ENCODE results near the gene TFR2. TPM values are rescaled to one million over a fixed set of nuclear protein-coding genes. Genes with fewer than 3 reads are reported as not detected.

The TFR2 gene
- total and polyA plus RNA-seq, 2 of the 13 experiments (the other 11 are each of a cell fraction or from before 2014, with no cell fraction given), result 36.9 to 64.2 TPM

DNA sequence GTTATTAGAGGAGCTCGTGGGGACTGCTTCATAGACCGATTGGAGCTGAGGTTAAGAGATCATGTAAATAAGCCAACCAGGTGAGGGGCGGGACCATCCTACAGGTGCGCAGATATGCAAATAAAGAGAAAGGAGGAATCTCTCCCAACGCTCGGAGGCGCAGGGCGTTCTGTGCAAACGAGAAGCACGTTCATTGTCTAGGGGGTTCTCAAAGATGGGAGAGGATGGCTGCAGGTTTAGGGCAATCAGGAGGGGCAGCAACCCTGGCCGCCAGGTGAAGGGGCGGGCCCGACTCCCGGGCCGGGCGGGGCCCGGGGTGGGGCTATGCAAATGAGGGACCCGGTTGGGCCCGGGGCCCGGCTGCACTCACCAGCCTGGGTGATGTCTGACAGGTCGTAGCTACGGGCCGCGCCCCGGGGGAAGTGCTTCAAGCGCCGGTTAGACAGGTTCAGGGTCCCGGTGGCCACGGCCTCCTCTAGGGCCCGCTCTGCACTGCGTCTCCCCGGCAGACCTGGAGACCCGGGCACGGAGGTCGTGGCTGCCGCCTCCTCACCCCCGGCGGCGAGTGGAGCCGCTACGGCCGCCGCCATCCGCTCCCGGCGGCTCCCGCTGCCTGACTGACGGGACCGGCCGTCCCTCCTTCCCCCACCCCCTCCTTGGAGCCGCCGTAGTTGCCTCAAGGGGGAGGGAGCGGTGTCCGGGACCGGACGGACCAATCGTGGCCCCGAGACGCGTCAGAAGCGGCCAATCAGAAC is 55.7 kb downstream of the TFR2 start, which contains the start of gene LRCH4 (continued):
- peak; percentile 56 for TF ChIP-seq ZNF430 (CRISPR knock-in tag; IDR thresholded peaks at IDR 0.05)
- no peak for TF ChIP-seq MTA3 (CRISPR knock-in tag; IDR thresholded peaks at IDR 0.05)
- TF ChIP-seq, protein P1, sequence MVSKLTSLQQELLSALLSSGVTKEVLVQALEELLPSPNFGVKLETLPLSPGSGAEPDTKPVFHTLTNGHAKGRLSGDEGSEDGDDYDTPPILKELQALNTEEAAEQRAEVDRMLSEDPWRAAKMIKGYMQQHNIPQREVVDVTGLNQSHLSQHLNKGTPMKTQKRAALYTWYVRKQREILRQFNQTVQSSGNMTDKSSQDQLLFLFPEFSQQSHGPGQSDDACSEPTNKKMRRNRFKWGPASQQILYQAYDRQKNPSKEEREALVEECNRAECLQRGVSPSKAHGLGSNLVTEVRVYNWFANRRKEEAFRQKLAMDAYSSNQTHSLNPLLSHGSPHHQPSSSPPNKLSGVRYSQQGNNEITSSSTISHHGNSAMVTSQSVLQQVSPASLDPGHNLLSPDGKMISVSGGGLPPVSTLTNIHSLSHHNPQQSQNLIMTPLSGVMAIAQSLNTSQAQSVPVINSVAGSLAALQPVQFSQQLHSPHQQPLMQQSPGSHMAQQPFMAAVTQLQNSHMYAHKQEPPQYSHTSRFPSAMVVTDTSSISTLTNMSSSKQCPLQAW (CRISPR knock-in tag; IDR thresholded peaks at IDR 0.05), result peak; percentile 86
- TF ChIP-seq MYC (CRISPR knock-in tag; IDR thresholded peaks at IDR 0.05; ENCODE audit: borderline replicate concordance), result peak; percentile 32; the same call in 1 of the 2 replicates
- TF ChIP-seq, protein P2, sequence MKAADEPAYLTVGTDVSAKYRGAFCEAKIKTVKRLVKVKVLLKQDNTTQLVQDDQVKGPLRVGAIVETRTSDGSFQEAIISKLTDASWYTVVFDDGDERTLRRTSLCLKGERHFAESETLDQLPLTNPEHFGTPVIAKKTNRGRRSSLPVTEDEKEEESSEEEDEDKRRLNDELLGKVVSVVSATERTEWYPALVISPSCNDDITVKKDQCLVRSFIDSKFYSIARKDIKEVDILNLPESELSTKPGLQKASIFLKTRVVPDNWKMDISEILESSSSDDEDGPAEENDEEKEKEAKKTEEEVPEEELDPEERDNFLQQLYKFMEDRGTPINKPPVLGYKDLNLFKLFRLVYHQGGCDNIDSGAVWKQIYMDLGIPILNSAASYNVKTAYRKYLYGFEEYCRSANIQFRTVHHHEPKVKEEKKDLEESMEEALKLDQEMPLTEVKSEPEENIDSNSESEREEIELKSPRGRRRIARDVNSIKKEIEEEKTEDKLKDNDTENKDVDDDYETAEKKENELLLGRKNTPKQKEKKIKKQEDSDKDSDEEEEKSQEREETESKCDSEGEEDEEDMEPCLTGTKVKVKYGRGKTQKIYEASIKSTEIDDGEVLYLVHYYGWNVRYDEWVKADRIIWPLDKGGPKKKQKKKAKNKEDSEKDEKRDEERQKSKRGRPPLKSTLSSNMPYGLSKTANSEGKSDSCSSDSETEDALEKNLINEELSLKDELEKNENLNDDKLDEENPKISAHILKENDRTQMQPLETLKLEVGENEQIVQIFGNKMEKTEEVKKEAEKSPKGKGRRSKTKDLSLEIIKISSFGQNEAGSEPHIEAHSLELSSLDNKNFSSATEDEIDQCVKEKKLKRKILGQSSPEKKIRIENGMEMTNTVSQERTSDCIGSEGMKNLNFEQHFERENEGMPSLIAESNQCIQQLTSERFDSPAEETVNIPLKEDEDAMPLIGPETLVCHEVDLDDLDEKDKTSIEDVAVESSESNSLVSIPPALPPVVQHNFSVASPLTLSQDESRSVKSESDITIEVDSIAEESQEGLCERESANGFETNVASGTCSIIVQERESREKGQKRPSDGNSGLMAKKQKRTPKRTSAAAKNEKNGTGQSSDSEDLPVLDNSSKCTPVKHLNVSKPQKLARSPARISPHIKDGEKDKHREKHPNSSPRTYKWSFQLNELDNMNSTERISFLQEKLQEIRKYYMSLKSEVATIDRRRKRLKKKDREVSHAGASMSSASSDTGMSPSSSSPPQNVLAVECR (CRISPR knock-in tag; IDR thresholded peaks at IDR 0.05; ENCODE audit: borderline replicate concordance), result peak; percentile 88
- no peak for TF ChIP-seq SP2 (CRISPR knock-in tag; IDR thresholded peaks at IDR 0.05)
- no peak for TF ChIP-seq ZNF382 (CRISPR knock-in tag; IDR thresholded peaks at IDR 0.05; ENCODE audit: borderline replicate concordance)
- TF ChIP-seq CHD2 (IDR thresholded peaks at IDR 0.05; ENCODE audit: low read depth, low read length), result no peak
- TF ChIP-seq SNAPC2 (CRISPR knock-in tag; IDR thresholded peaks at IDR 0.05), result peak; percentile 99
- TF ChIP-seq SAP130 (CRISPR knock-in tag; IDR thresholded peaks at IDR 0.05; ENCODE audit: low read depth), result peak; percentile 89; the same call in 1 of the 2 replicates
- TF ChIP-seq ZKSCAN8 (CRISPR knock-in tag; IDR thresholded peaks at IDR 0.05; ENCODE audit: borderline replicate concordance), result peak; percentile 78; the same call in 1 of the 2 replicates
- peak; percentile 81; the same call in 1 of the 2 replicates for TF ChIP-seq ZNF772 (CRISPR knock-in tag; IDR thresholded peaks at IDR 0.05)
- TF ChIP-seq POLR2AphosphoS5 (IDR thresholded peaks at IDR 0.05; ENCODE audit: low read depth, low read length), result peak; percentile 75
- TF ChIP-seq, protein P3, sequence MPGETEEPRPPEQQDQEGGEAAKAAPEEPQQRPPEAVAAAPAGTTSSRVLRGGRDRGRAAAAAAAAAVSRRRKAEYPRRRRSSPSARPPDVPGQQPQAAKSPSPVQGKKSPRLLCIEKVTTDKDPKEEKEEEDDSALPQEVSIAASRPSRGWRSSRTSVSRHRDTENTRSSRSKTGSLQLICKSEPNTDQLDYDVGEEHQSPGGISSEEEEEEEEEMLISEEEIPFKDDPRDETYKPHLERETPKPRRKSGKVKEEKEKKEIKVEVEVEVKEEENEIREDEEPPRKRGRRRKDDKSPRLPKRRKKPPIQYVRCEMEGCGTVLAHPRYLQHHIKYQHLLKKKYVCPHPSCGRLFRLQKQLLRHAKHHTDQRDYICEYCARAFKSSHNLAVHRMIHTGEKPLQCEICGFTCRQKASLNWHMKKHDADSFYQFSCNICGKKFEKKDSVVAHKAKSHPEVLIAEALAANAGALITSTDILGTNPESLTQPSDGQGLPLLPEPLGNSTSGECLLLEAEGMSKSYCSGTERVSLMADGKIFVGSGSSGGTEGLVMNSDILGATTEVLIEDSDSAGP (CRISPR knock-in tag; IDR thresholded peaks at IDR 0.05; ENCODE audit: borderline replicate concordance), result peak; percentile 71; the same call in 1 of the 2 replicates
- TF ChIP-seq, protein P4, sequence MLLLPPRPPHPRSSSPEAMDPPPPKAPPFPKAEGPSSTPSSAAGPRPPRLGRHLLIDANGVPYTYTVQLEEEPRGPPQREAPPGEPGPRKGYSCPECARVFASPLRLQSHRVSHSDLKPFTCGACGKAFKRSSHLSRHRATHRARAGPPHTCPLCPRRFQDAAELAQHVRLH (CRISPR knock-in tag; IDR thresholded peaks at IDR 0.05; ENCODE audit: borderline replicate concordance, low read depth), result peak; percentile 76
- TF ChIP-seq, protein P5, sequence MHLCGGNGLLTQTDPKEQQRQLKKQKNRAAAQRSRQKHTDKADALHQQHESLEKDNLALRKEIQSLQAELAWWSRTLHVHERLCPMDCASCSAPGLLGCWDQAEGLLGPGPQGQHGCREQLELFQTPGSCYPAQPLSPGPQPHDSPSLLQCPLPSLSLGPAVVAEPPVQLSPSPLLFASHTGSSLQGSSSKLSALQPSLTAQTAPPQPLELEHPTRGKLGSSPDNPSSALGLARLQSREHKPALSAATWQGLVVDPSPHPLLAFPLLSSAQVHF (CRISPR knock-in tag; IDR thresholded peaks at IDR 0.05), result no peak
- TF ChIP-seq, protein P6, sequence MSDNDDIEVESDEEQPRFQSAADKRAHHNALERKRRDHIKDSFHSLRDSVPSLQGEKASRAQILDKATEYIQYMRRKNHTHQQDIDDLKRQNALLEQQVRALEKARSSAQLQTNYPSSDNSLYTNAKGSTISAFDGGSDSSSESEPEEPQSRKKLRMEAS (IDR thresholded peaks at IDR 0.05), result peak; percentile 47; the same call in 1 of the 2 replicates
- no peak for TF ChIP-seq ZNF720 (CRISPR knock-in tag; IDR thresholded peaks at IDR 0.05)
- TF ChIP-seq ADNP (CRISPR knock-in tag; IDR thresholded peaks at IDR 0.05), result no peak
- TF ChIP-seq, protein P7, sequence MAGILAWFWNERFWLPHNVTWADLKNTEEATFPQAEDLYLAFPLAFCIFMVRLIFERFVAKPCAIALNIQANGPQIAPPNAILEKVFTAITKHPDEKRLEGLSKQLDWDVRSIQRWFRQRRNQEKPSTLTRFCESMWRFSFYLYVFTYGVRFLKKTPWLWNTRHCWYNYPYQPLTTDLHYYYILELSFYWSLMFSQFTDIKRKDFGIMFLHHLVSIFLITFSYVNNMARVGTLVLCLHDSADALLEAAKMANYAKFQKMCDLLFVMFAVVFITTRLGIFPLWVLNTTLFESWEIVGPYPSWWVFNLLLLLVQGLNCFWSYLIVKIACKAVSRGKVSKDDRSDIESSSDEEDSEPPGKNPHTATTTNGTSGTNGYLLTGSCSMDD (CRISPR knock-in tag; IDR thresholded peaks at IDR 0.05), result no peak
